ENCODE results near the gene DYNC1H1.
"Not testable (repeated sequence)": the region's sequence is repeated elsewhere in the genome, so short reads cannot be mapped to it uniquely, and the experiment has no call there.

DNA sequence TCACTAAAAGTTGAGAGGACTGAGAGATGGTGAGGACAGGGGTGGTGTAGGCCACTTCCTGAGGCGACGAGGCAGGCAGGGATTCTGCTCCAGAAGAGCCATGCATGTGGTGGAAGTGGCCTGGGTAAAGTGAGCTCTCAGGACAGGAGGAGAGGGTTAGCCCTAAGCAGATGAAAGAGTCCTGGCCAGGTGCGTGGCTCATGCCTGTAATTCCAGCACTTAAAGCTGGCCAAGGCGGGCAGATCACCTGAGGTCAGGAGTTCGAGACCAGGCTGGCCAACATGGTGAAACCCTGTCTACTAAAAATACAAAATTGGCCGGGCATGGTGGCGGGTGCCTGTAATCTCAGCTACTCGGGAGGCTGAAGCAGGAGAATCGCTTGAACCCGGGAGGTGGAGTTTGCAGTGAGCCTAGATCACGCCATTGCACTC lies 114.0 kb downstream of the DYNC1H1 start:
- TF ChIP-seq, protein P1, sequence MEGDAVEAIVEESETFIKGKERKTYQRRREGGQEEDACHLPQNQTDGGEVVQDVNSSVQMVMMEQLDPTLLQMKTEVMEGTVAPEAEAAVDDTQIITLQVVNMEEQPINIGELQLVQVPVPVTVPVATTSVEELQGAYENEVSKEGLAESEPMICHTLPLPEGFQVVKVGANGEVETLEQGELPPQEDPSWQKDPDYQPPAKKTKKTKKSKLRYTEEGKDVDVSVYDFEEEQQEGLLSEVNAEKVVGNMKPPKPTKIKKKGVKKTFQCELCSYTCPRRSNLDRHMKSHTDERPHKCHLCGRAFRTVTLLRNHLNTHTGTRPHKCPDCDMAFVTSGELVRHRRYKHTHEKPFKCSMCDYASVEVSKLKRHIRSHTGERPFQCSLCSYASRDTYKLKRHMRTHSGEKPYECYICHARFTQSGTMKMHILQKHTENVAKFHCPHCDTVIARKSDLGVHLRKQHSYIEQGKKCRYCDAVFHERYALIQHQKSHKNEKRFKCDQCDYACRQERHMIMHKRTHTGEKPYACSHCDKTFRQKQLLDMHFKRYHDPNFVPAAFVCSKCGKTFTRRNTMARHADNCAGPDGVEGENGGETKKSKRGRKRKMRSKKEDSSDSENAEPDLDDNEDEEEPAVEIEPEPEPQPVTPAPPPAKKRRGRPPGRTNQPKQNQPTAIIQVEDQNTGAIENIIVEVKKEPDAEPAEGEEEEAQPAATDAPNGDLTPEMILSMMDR (IDR thresholded peaks at IDR 0.05): not testable (repeated sequence)
- not testable (repeated sequence) for TF ChIP-seq POLR2A (IDR thresholded peaks at IDR 0.05)
